H9 (cell line): ENCODE results near the gene SETSIP. TPM values are rescaled to one million over a fixed set of nuclear protein-coding genes. Genes with fewer than 3 reads are reported as not detected.

ENCODE experiments used
- total RNA-seq: library from RNA; stranded (reverse); gene quantifications from 2 replicates; pipeline ENCODE4 v1.2.1, GENCODE V29; 2021

SETSIP gene
- total RNA-seq, 1 experiment from 2014 or later = 0.35 TPM

Other genes with a start within 250 kb of the SETSIP start
- 2.4 and 3.6 TPM in 2 replicates for gene TGFBR3, start 189.3 kb downstream of the SETSIP start, total RNA-seq
- gene BRDT, start 126.0 kb downstream of the SETSIP start, total RNA-seq = 0.15 TPM in 2 replicates
- 0.70 and 0.72 TPM in 2 replicates for gene EPHX4, start 45.4 kb downstream of the SETSIP start, total RNA-seq
- gene BTBD8, start 4.9 kb upstream of the SETSIP start, total RNA-seq = 1.4 and 1.7 TPM in 2 replicates
- gene C1orf146, start 142.5 kb upstream of the SETSIP start, total RNA-seq = not detected in 2 replicates
- gene GLMN, start 223.6 kb upstream of the SETSIP start, total RNA-seq = 23.6 and 24.8 TPM in 2 replicates
- 27.4 and 27.5 TPM in 2 replicates for gene RPAP2, start 223.6 kb upstream of the SETSIP start, total RNA-seq